Activated naive CD4-positive, alpha-beta T cell treated with anti-CD3 and anti-CD28 coated beads, Interleukin-2, amount 50 U/mL, for 72 hours (primary cell): ENCODE measurements around the gene FDX2. TPM values are rescaled to one million over a fixed set of nuclear protein-coding genes. Genes with fewer than 3 reads are reported as not detected.
"Not testable (repeated sequence)": the region's sequence is repeated elsewhere in the genome, so short reads cannot be mapped to it uniquely, and the experiment has no call there.

ENCODE experiments used
- ATAC-seq, 2 donors: fragments of 150-1000 bp; cut with Tn5 transposase; 2 replicates each; pipeline ENCODE4 v1.10.0; 2021; ENCODE audit warnings: mild to moderate bottlenecking in 2 of 2, moderate library complexity in 2 of 2
- DNase-seq, 2 donors: peaks; one replicate each; pipeline ENCODE4 v3.0.0; 2021 to 2022; ENCODE audit warnings: low spot score in 2 of 2
- H3K27ac Mint-ChIP-seq, 2 donors: one replicate each; pipeline ENCODE4 v1.8.0; 2022; ENCODE audit warnings: mild to moderate bottlenecking in 2 of 2, mixed read lengths in 2 of 2
- H3K36me3 Mint-ChIP-seq, 2 donors: one replicate each; pipeline ENCODE4 v1.8.0; 2022; ENCODE audit warnings: mixed read lengths in 2 of 2
- H3K9me3 Mint-ChIP-seq, 2 donors: one replicate each; pipeline ENCODE4 v1.8.0; 2022; ENCODE audit warnings: mixed read lengths in 2 of 2
- total RNA-seq, 2 donors: library from RNA; stranded (reverse); gene quantifications; one replicate each; pipeline ENCODE4 v1.2.3, GENCODE V29; 2022

The FDX2 gene
- total RNA-seq, 2 donors from 2014 or later: 8.1 to 16.7 TPM

DNA sequence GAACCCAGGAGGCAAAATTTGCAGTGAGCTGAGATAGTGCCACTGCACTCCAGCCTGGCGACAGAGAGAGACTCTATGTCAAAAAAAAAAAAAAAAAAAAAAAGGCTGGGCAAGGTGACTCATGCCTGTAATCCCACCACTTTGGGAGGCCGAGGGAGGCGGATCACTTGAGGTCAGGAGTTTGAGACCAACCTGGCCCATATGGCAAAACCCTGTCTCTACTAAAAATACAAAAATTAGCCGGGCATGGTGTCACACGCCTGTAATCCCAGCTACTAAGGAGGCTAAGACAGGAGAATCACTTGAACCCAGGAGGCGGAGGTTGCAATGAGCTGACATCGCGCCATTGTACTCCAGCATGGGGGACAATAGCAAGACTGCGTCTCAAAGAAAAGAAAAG lies 20.9 kb upstream of the FDX2 start:
- DNase-seq, H3K27ac Mint-ChIP-seq, ATAC-seq, H3K9me3 Mint-ChIP-seq: not testable (repeated sequence)
- H3K36me3 Mint-ChIP-seq: peaks cover 19 to 24% of the 10 kb centered on the region in 2 donors

DNA sequence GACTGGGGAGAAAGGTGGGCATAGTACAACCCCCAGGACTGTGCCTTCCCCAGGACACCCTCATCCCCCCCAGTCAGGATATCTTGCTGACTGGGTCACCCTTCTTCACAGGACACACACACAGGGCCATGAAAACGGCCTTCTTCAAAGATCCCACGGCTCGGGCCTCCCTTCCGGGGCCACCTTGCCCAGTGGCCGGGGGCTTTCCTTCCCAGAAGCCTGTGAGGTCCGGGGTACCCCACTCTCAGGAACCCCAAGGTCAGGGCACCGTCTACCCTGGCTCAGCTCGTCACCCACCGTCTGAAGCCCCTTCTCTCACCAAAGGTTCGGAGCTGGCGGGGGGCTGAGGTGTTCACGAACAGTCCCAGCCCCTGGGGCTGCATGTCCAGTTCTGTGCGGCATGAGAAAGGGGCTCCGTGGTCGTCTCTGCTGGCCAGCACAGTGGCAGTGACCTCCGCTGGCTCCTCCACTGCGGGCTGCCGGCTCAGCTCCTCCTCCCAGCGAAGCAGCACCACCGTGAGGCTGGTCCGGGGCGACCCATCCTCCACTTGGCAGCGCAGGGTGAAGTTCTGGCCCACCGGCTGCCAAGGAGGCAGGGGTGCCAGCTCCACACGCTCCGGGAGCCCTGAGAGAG lies 19.7 kb upstream of the FDX2 start:
- H3K36me3 Mint-ChIP-seq: peaks cover 20 to 24% of the 10 kb centered on the region in 2 donors
- H3K27ac Mint-ChIP-seq: no peak overlapping the region
- no peak for ATAC-seq
- no peaks in the 10 kb centered on the region for H3K9me3 Mint-ChIP-seq
- DNase-seq: no peak

DNA sequence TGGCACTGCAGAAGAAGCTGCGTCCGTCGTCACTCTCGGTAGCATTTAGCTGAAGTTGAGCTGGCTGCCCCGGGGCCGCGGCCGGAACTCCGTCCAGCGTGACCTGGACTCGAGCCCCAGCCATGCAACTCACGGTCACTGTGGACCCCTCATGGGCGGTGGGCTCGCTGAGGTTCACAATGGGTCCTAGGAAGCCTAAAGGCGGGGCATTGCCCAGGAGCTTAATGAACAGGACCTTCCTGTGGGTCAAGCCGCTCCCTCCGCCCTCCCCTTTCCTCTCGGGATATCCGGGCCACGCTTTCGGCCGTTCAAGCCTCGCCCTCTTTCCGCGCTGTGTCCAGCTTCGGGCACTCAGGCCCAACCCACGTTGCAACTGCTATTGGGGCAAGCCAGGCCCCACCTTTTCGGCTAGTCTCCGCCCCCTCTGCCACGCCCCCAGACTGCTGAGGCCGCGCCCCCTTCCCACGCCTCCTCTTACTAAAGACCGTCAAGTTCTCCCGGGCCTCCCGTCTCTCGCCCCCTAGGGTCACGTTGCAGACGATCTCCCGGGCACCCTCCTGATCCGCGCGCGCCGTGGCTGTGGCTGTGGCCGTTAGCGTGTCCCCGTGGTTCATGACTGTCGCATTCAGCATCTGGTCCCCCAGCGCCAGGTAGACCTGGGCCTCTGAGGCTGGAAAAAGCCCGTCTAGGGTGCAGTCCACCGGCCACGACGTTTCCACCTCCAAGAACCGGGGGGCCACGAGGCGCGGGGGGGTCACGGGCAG lies 19.0 kb upstream of the FDX2 start:
- H3K36me3 Mint-ChIP-seq: peaks cover 27 to 30% of the 10 kb centered on the region in 2 donors

DNA sequence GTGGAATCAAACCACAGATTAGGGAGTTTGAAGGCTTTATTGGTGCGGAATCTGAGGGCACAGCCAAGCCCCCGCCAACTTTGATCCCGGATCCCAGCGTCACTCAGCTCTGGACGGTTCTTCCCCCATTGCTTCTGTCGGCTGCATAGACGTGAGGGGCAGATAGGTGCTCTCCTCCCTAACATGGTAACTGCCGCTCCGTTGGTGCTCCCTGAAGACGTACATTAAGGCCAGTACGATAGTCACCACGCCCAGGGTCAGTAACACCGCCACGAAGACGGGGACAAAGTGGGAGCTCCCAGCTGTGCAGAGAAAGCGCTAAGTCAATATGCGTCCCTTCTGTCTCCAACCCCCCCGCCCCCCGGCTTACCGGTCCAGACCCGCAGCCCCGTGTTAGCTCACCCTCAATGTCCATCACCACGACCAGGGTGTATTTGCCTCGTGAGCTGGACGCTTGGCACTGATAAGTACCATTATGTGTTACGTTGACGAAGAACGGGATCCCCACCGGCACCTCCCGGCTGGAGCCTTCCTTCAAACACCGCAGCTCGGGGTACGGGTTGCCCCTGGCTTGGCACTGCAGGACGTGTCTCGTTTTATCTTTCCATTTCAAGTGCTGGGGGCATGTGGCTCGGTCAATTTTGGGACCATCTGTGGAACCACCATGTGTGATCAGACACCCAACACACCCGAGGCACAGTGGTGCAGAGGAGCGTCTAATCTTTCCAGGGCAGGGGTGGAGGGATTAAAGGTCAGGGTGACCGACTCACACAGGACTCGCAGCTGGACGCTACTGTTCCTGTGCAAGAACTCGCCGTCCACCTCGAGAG lies 18.2 kb upstream of the FDX2 start:
- peak overlapping the region; percentile 95 to 96 for H3K27ac Mint-ChIP-seq
- peaks cover 30 to 32% of the 10 kb centered on the region in 2 donors for H3K36me3 Mint-ChIP-seq
- no peaks in the 10 kb centered on the region for H3K9me3 Mint-ChIP-seq
- DNase-seq: no peak
- ATAC-seq: peak in 1 of 2 donors; percentile 8

More for the DNA sequence above, 19.0 kb upstream of the FDX2 start:
- no peak overlapping the region for H3K27ac Mint-ChIP-seq
- peak in 1 of 2 donors; percentile 75 for DNase-seq
- no peak for ATAC-seq
- no peaks in the 10 kb centered on the region for H3K9me3 Mint-ChIP-seq

DNA sequence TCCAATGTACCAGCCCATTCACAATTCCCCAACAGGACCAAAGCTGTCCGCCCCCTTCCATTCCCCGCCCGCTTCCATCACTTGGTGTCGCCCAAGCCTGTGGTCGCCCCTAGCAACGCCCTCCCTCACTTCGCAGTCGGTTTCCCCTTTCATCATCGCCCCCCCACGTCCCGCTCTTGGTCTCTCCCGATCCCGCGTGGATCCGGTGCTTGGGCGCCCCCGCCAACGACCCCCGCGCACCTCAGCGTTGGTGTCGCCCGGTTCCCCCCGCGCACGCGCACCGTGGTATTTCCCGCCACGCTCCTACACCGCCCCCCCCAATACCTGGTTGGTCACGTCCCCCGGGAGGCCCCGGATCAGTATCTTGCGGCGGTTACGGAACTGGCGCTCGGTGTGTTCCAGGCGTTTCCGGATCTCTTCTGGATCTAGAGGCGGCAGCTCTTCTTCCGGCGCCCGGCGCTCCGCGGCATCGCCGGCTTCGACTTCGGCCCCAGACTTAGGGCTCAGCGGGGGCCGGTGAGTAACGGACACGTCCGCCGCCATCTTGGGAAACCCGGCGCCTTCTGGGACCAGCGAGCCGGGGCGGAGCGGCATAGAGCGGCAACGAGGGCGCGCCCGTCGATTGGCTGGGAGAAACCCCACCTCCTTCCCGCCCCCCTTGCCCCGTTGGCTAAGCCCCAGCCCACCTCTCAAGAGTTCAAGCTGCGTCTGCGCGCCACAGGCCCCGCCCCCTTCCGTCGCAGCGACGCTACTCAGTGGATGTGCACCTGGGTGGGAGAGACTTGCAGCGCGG lies 17.3 kb upstream of the FDX2 start, which contains the start of gene RAVER1:
Gene RAVER1, minus strand, starts transcription at position 565 of the 793 bp plus-strand sequence. Its CDS starts 22 bp downstream, at position 543.
- Mint-ChIP-seq H3K9me3 (no peaks in the 10 kb centered on the region), H3K36me3 (peaks cover 30 to 32% of the 10 kb centered on the region in 2 donors), H3K27ac (peak within 1 kb of the TSS; percentile 95 to 96)
- peak; percentile 96 to 97 for DNase-seq
- ATAC-seq: peak; percentile 94 to 96

DNA sequence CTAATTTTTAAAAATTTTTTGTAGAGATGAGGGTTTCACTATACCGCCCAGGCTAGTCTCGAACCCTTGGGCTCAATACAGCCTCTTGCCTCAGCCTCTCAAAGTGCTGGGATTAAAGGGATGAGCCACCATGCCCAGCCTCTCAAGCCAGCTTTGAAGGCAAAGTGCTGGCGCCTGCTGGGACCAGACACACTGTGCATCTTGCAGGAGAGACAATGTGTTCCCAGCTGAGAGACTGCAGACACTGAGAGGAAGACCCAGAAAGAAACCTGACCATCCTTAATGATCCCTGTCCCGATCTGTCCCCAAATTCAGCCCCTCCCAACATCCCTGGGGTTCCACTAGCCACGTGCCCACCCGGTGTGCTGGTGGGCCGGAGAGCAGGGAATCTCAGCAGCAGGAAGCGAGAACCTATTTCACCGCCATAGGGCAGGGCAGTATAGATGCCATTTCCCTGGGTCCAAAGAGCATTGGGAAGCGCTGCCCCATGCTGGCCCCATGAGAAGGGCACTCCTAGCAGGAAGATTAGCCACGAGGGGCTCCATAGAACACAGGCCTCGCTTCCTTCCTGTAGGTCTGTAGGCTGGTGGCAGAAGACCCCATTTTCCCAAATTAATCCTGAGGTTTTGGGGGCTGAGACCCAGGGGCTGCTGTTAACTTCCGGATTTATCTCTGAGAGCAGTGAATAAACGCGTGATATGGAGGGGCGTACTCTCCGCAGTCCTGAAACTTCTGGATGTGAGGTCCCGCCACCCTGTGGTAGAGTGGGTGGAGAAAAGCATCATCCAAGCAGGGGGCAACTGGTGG lies 16.5 kb upstream of the FDX2 start:
- ATAC-seq: no peak
- H3K36me3 Mint-ChIP-seq: peaks cover 30 to 32% of the 10 kb centered on the region in 2 donors
- no peak for DNase-seq

DNA sequence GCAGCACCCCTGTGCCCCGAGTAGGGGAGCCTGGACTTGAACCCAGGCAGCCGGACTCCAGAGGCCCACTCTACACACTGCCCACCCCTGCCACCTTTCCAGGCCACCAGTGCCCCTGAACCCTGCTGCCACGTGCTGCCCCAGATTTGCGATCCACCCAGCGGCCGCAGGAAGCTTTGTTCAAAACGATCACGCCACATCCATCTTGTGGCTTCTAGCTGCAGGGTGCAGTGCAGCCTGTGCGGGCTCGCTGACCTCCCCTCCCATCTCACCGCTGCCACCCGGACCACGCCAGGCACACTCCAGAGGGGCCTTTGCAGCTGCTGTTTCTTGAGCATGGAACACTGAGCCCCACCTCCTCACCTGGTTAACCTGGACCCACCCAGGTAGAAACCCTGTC lies 13.7 kb upstream of the FDX2 start:
- Mint-ChIP-seq H3K36me3 (peaks cover 30 to 32% of the 10 kb centered on the region in 2 donors), H3K27ac (peak overlapping the region in 1 of 2 donors; percentile 37), H3K9me3 (no peaks in the 10 kb centered on the region)
- DNase-seq (no peak), ATAC-seq (no peak)

More for the DNA sequence above, 16.5 kb upstream of the FDX2 start:
- Mint-ChIP-seq H3K9me3 (no peaks in the 10 kb centered on the region), H3K27ac (peak overlapping the region; percentile 95 to 96)

DNA sequence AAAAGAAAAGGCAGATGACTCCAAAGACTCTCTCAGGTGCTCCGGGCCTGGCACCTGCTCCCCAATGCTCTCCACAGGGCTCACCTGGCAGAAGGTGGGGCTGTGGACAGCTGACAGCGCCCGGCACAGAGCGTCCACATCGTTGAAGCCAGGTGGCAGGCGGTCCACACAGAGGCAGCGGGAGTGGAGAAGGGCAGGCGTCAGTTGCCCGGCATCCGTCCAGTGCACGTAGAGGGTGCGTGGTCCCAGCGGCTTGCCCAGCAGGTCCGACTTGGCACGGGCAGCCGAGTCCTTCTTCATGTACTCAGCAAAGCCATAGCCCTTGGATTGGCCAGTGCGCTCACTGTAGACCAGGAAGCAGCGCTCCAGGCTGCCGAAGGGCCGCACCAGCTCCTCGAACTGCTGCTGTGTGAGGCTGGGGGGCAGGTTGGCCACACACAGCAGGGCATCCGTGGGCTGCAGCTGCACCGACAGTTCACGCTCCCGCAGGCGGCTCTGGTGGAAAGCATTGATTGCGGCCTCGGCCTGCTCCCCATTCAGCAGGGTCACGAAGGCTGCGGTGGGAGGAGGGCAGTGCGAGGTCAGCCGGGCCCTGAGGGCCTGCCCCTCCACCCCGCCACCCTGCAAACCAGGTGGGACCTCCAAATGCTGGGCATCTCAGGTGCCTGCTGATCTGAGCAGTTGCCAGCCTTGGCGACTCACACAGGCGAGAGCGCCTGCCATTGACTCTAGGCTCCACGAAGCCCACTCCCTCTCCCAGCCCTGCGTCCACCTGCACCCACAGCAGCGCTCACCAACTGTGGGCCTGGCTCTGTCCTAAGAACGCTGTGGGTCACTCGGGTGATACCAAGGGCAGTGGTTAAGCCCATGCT lies 13.0 kb upstream of the FDX2 start:
- ATAC-seq (no peak), DNase-seq (no peak)
- no peaks in the 10 kb centered on the region for H3K9me3 Mint-ChIP-seq
- H3K27ac Mint-ChIP-seq: no peak overlapping the region
- H3K36me3 Mint-ChIP-seq: peaks cover 24 to 26% of the 10 kb centered on the region in 2 donors

DNA sequence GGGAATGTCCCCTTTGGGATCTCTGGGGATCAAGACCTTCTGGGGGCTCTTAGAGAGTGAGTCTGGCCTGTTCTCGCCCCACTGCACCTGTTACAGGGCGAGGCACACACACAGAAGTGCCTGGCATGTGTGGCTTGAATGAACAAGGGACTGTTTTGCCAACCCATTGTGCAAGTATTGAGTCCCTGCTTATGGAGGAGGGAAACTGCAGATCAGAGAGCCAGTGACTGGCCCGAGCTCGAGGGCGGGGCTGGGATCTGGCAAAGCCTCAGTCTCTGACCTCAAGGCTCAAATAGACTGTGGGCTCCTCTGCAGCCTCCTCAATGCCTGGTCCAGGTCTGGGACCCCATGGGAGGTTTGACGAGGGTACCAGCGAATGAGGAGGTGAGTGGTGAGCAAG lies 12.0 kb upstream of the FDX2 start:
- no peak overlapping the region for H3K27ac Mint-ChIP-seq
- H3K36me3 Mint-ChIP-seq: peaks cover 16 to 18% of the 10 kb centered on the region in 2 donors
- DNase-seq (no peak), ATAC-seq (no peak)
- no peaks in the 10 kb centered on the region for H3K9me3 Mint-ChIP-seq

DNA sequence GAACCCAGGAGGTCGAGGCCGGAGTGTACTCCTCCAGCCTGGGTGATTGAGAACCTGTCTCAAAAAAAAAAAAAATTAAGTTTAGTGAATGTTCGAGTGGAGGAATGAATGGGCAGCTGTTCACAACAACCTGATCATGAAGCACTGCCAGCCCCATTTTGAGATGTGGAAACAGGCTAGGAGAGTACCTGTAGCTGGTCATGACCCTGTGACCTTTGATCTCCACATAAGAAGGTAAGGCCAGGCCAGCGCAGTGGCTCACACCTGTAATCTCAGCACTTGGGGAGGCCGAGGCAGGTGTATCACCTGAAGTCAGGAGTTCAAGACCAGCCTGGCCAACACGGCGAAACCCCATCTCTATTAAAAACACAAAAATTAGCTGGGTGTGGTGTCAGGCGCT lies 9.9 kb upstream of the FDX2 start:
- DNase-seq (no peak), ATAC-seq (no peak)
- H3K9me3 Mint-ChIP-seq: no peaks in the 10 kb centered on the region
- no peak overlapping the region for H3K27ac Mint-ChIP-seq
- peaks cover 8 to 10% of the 10 kb centered on the region in 2 donors for H3K36me3 Mint-ChIP-seq

DNA sequence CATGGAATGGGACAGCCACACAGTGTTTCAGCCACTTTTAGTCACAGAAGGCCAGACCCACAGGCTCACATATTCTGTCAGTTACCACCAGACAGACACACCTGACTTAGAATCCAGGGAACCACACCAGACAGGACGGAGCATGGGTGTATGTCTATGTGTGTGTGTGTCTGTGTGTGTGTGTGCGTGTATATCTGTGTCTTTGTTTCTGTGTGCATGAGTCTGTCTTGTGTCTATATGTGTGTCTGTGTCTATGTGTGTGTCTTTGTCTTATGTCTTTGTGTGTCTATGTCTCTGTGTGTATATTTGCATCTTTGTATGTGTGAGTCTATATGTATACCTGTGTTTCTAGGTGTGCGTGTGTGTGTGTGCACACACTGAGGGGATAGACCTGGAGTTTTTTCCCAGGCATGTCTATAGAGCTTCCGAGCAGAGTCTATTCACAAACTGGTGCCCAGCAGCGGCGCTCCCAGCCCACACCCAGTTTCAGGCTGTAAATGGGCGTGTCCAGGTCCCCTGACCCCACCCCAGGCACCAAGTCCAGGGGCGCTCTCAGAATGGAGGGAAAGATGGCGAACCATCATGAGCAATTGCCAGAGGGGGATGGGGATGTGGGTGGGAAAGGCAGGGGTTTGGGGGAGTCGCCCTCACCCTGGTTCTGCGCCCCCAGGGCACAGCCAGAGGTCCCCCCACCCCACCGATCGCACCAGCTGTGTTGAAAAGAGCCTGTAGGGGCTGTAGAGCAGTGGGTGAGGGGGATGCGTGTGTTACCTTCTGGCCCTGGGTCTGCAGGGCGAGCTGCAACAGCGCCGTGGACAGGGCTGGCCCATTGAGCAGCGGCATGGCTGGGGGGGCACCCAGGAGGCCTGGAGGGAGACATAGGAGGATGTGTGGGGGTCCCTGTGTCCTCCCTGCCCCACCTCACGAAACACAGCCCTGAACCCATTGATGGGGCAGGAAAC lies 6.3 kb upstream of the FDX2 start:
- peak; percentile 11 to 17 for ATAC-seq
- Mint-ChIP-seq H3K9me3 (no peaks in the 10 kb centered on the region), H3K27ac (peak overlapping the region in 1 of 2 donors; percentile 6), H3K36me3 (peaks cover 0 to 8% of the 10 kb centered on the region in 2 donors)
- DNase-seq: no peak

DNA sequence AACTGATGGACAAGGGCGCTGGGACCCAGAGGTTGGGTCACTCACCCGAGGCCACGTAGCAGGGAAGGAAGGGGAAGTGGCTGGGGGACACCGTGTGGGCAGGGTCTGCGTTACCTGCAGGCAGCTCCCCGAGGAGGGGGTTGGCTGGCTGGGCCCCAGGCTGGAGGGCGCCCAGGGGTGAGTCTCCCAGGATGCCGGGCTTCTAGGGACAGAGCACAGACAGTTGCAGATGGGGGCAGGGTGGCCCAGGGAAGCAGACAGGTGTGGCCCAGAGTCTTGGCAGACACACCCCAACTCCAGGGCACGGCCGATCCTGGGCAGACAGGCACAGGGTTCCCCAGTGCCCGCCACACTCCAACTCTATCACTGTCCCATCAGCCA lies 5.6 kb upstream of the FDX2 start:
- Mint-ChIP-seq H3K9me3 (no peaks in the 10 kb centered on the region), H3K36me3 (peaks cover 0 to 10% of the 10 kb centered on the region in 2 donors), H3K27ac (no peak overlapping the region)
- no peak for DNase-seq
- peak in 1 of 2 donors; percentile 14 for ATAC-seq

DNA sequence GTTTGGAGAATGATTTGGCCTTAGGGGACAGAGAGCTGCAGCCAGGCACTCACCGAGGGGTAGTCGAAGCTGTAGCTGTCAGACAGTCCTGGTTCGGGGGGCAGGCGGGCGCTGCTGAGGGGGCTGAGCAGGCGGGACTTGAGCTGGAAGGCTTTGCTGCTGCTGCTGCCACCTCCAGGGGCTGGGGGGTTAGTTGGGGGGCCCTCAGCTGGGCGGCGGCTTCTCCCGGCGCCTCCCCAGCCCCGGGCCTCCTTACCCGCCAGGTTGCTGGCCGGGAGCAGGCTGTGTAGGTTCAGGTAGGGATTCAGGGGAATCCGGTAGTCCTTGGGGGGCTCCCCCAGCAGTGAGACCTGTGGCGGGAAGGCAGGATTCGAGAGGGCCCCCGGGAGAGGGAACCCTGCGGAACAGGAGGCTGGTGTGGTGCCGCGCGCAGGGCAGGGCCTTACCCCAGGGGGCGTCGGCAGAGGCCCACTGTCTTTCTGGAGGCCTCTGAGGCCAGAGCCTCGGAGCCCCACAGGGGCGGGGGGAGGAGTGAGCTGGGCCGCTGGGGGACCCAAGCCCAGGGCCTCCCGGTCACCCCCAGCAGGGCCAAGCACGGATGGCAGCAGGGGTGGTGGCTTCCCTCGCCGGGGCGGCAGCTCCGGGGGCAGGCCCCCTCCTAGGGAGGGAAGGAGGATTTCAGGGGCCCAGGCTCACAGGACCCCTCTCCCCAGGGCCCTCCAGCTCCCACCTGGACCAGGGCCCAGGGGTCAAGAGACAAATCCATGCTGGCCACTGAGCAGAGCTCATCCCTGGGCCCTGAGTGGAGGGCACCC lies 5.0 kb upstream of the FDX2 start:
- peak overlapping the region in 1 of 2 donors; percentile 38 for H3K27ac Mint-ChIP-seq
- ATAC-seq (peak in 1 of 2 donors; percentile 11), DNase-seq (no peak)
- H3K36me3 Mint-ChIP-seq: peaks cover 0 to 16% of the 10 kb centered on the region in 2 donors
- no peaks in the 10 kb centered on the region for H3K9me3 Mint-ChIP-seq
